Hepatocyte (in vitro differentiated cells): ENCODE measurements around the gene PNMA6E.

Source experiments
- EZH2 ChIP-seq: fragments of 200-600 bp; sonication (generic); IDR thresholded peaks from 2 replicates; pipeline ENCODE4 v1.6.1; 2016; ENCODE audit warnings: antibody characterized with exemption, mild to moderate bottlenecking, borderline replicate concordance
- TF ChIP-seq, protein P1 (sequence below): fragments of 200-600 bp; sonication (generic); IDR thresholded peaks from 2 replicates; pipeline ENCODE4 v1.5.1; 2016; ENCODE audit warnings: antibody characterized with exemption, mild to moderate bottlenecking; ENCODE audit not compliant: poor library complexity

DNA sequence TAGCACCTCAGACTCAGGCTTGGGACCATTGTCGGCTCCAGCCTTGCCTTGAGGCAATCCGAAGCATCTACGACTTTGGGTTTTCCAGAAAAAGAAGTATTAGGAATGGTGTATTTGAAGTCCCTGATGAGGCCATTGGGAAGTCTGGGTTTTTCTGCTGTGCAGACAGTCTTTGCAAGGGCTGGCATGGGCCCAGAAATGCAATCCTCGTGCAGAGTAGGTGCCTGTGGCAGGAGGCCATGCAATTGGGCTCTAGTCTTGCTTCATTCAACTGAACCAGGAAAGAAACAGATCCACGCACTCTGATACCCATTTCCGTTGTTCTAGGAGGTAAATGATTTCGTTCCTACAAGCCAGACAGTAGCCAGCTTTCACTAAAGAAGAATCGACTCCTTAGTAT, 22.5 kb upstream of the PNMA6E start:
- TF ChIP-seq, protein P1, sequence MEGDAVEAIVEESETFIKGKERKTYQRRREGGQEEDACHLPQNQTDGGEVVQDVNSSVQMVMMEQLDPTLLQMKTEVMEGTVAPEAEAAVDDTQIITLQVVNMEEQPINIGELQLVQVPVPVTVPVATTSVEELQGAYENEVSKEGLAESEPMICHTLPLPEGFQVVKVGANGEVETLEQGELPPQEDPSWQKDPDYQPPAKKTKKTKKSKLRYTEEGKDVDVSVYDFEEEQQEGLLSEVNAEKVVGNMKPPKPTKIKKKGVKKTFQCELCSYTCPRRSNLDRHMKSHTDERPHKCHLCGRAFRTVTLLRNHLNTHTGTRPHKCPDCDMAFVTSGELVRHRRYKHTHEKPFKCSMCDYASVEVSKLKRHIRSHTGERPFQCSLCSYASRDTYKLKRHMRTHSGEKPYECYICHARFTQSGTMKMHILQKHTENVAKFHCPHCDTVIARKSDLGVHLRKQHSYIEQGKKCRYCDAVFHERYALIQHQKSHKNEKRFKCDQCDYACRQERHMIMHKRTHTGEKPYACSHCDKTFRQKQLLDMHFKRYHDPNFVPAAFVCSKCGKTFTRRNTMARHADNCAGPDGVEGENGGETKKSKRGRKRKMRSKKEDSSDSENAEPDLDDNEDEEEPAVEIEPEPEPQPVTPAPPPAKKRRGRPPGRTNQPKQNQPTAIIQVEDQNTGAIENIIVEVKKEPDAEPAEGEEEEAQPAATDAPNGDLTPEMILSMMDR, result no peak
- no peak for TF ChIP-seq EZH2
